Measurements from ENCODE around the gene IGF2BP3. TPM values are rescaled to one million over a fixed set of nuclear protein-coding genes. Genes with fewer than 3 reads are reported as not detected.
"Not testable (repeated sequence)": the region's sequence is repeated elsewhere in the genome, so short reads cannot be mapped to it uniquely, and the experiment has no call there.

The IGF2BP3 gene
- 0.66 TPM for total RNA-seq

DNA sequence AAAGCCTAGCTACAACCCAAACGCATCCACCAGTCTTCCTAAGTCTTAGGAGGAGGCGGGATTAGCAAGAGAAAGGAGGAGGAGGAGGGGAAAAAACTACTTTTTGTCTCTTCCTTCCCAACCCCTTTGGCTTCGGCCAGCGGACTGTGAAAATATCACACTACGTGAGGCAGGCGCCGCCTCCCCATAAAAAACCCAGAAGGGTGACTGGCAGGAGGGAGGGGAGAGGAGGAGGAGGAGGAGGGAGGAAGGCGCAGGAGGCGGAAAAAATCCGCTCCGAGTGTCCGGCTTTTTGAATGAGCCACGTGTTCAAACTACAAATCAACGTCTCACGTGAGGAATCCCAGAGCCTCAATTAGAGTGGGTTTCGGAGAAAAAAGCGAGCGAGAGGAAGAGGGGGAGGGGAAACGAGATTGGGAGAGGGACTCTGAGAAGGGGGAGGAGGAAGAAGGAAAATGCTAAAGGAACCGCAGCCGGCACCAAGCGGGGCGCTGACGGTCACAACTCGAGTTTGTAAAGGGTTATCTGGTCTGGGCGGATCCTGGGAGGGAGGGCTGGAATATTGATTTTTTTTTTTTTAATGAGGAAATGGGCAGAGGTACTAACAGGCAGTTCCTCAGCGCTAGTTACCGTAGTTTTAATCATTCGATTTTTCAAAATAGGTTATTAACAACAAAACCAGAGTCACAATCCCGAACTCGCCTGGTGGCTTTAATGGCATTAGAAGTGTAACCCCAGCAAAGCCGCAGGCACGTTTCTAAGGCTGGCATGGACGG lies at the start of gene IGF2BP3:
TSS of gene IGF2BP3 (minus strand) at position 162 of the 776 bp plus-strand sequence. CDS start 381 bp downstream, outside the sequence.
- DNase-seq (ENCODE audit: low spot score): no peak

DNA sequence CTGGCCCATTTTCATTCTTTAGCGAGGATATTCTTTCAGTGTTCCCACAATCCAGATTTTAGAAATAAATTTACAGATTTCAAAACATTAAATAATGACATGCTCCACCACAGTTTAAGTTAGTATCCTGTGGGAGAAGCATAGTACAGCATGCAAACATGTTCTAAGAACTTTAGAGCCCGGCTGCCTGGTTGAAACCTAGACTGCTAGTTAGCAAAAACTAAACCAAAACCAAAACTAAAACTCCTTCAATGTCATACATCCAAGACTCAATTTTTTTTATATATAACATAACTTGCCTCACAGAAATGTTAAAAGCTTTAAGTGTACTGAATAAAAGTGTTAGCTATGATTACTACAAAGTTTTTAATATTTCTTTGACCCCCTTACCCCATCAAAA lies 44.5 kb upstream of the IGF2BP3 start:
- no peak for DNase-seq (ENCODE audit: low spot score)

DNA sequence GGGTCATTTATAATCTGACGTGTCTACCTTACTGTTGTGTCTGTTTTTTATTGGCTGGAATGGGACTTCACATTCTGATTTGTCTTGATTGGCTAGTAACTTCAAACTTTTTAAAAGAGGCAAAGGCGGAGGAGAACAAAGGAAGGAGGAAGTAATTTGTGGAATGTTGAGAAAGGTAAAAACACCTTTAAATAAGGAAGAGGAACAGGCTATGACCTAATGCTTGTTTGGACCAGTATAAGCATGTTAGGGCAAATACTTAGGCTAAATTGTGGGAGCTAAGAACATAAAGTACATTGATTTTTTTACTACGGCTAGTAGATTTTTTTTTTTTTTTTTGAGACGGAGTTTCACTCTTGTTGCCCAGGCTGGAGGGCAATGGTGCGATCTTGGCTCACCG lies 43.5 kb upstream of the IGF2BP3 start:
- DNase-seq (ENCODE audit: low spot score): not testable (repeated sequence)

DNA sequence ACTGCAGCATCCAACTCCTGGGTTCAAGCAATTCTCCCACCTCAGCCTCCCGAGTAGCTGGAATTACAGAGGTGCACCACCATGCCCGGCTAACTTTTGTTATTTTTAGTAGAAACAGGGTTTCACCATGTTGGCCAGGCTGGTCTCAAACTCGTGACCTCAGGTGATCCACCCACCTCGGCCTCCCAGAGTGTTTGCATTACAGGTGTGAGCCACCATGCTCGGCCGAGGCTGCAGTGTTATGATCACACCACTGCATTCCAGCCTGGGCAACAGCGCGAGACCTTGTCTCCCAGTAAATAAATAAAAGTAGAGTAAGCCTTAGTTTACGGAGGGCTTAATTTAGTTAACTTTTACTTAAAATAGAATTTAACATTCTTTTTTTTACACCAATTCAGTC lies 23.7 kb upstream of the IGF2BP3 start:
- DNase-seq (ENCODE audit: low spot score): no peak

DNA sequence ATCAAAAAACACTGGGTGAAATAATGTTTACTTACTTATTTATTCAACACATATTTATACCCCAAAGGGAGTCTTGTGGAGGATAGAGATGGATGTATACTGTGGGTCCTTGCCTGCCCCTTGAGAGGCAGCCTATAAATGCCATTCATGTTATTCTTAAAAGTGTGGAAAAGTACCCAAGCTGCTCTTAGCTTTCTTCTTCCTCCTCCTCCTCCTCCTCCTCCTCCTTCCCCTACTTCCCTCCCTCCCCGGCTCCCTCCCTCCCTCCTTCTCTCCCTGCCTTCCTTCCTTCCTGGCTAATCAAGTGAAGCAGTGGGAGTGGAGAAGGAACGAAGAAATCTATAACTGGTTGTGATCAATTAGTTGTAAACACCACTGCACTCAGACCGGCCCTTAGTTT lies 21.2 kb upstream of the IGF2BP3 start:
- DNase-seq (ENCODE audit: low spot score): no peak

DNA sequence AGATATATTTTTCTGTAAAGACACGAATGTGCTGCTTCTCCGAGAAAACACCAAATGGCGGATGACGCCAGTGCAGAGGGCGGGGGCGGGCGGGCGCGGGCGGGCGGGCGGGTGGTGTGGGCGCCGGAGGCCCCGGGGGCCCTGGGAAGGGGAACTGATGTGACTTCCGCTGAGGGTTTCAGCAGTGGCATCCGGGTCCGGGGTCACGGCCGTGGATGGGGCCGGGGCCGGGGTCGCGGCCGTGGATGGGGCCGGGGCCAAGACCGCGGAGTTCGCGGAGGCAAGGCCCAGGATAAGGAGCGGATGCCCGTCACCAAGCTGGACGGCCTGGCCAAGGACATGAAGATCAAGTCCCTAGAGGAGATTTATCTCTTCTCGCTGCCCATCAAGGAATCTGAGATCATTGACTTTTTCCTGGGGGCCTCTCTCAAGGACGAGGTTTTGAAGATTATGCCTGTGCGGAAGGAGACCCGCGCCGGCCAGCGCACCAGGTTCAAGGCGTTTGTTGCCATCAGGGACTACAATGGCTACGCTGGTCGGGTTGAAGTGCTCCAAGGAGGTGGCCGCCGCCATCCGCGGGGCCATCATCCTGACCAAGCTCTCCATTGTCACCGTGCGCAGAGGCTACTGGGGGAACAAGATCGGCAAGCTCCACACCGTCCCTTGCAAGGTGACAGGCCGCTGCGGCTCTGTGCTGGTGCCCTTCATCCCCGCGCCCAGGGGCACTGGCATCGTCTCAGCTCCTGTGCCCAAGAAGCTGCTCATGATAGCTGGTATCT lies 20.3 kb upstream of the IGF2BP3 start:
- no peak for DNase-seq (ENCODE audit: low spot score)

DNA sequence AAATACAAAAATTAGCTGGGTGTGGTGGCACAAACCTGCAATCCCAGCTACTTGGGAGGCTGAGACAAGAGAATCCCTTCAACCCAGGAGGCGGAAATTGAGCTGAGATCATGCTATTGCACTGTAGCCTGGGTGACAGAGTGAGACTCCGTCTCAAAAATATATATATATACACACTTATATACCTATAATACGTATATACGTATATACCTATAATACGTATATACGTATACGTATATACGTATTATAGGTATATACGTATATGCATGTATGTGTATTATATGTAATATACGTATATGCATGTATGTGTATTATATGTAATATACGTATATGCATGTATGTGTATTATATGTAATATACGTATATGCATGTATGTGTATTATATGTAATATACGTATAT lies 18.4 kb upstream of the IGF2BP3 start:
- DNase-seq (ENCODE audit: low spot score): not testable (repeated sequence)

DNA sequence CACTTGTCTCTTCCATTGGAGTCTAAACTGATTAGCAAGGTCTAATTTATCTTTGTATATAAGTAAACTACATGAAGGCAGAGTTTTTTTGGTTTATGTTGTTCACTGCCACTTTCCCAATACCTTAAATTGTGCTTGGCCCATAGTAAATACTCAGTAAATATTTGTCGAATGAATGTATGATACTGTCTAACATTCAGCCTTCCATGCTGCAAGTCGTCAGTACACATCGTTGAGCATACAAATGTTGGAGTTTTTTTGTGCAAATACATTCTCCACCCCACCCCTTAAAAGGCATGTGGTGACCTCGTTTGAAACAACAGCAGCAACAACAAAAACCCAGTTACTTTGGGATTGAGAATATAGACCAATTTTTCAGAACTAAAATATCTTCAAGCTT lies 17.4 kb upstream of the IGF2BP3 start:
- DNase-seq (ENCODE audit: low spot score): no peak

DNA sequence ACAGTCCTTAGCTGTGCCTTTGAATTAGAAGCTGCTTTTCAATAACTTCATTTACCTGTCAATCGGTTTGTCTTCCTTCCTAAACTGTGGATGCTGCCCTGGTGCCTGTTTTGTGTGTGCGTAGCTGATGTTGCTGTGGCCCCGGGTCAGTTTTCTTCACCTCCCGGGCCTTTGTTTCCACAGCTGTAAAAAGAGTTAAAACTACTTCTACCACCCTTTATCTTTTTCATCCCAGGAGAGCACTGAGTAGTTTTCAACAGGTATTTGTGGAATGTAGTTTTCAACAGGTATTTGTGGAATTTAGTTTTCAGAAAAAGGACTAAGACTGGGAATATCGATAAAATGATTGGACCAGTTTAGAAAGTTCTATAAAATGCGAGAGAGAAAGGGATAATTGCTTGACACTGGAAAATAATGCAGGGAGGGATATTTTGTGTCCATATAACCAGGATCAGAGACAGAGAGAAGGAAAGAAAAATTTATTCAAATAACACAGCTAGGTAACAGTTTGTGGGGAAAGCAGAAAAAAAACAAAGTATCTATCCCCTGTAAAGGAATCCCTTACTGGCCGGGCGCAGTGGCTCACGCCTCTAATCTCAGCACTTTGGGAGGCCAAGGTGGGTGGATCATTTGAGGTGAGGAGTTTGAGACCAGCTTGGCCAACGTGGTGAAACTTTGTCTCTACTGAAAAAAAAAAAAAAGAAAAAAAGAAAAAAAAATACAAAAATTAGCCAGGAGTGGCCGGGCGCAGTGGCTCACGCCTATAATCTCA lies 15.9 kb upstream of the IGF2BP3 start:
- no peak for DNase-seq (ENCODE audit: low spot score)

DNA sequence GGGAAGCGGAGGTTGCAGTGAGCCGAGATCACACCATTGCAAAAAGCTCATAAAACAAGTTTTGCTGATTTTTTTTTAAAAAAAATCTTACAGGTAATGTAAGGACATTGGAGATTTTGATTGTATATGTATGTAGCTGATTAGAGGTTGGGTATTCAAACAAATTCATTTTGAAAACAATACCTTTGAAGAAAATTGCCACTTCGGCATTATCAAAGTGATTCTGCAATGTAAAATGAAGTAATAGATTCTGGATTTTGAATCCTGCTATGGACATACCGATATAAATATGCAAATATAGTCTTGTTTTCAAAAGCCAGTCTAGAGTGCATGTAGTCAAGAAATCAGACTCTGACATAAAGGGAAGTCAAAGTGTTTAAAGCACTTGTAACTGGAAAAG lies 12.4 kb upstream of the IGF2BP3 start:
- no peak for DNase-seq (ENCODE audit: low spot score)

DNA sequence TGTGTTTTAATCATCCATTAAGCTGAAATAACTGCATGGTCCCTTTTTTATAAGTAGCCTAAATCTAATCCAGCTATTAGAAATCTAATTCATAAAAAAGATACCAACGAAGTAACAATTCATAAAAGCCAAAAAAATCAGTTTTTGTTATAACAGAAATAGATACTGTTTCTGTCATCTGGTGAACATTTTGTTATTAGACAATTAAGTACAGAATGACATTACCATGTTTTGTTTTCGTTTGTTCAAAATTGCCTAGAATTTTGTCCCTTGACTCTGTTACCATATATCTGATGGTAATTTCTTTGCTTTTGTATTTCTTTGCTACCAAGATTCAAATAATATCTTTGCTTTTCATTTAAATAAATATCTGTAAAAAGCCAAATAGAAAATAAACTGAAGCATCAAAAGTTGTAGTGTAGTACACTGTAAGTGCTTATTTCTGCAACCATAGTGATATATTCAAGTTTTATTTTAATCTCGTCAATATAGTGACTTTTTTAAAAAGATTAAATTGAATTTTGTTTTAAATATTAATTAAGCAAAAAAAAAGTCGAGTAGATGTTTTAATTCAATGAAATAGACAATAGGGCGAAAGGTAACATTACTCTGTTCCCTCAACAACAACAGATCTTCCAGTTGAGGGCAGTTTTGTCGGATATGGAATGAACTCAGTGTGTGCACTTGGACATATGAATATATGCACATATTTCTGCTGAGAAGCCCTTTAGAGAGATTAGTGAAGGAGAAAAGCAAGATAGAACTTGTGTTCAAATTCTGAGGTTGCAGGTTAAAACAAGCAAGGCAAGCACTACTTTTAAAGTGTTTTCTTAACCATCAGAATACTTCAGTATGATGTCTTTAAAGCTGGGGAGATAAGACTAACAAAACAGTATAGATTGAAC lies 7.9 kb upstream of the IGF2BP3 start:
- DNase-seq (ENCODE audit: low spot score): no peak

DNA sequence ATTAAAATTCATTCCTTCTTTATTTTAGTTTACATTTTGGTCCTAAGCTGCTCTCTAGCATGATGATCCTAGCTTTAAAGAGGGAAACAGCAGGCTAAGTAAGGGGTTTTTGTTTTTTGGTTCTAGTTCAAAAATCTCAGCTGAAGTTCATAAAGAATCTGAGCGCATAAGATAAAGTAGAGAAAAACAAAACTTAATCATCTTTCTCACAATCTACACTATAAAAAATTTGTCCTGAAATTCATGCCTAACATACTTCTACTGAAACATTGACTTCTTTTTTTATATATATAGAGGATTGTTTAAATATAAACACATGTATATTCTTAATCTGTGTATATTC lies 6.8 kb upstream of the IGF2BP3 start:
- DNase-seq (ENCODE audit: low spot score): no peak

DNA sequence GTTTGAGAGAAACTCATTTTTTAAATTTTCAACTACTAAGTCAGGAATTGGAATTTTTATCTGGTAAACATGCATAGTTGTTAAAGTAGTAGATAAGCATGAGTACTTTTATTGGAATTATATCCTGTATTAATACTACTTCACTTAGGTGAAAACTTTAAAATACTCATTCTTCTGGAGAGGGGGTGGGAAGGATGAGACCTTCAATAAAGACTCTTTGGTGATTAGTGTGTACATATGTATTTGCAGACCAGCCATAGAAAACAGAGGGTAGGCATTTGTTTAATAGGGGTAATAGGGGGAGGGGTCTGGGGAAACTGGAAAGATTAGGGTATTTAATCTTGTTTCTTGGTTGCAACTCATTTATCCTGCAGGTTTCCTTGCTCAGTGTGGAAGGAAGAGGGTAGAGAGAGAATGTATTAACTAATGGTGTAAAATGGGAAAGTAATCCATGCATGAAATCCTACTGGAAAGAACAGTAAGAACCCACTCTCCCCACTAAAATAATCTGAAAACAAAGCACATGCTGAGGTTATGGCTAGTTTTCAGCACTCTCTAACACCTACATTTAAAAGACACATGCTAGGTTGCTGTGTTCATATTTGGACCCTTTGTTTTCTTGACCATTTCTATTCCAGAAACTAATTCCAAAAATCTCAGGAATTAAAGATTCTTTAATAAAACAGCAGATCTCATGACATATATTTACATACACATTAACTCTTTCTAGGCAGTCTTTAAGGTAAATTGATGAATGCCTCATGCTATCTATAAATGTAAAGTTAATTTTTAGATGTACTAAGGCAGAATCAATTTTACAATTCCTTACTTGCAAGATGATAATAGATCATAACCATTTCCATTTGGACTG lies 6.2 kb upstream of the IGF2BP3 start:
- DNase-seq (ENCODE audit: low spot score): no peak

DNA sequence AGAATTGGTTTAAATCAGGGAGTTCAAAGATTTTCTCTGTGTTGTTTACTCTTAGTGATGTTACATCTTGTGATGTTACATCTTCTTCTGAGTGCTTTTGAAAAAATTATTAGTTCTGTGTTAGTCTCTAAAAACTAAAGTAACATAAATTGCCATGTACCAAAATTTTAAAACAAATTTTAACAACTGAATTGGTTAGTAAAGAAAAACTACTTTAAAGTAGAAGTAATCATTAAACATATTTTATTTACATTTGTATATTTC lies 5.2 kb upstream of the IGF2BP3 start:
- no peak for DNase-seq (ENCODE audit: low spot score)

DNA sequence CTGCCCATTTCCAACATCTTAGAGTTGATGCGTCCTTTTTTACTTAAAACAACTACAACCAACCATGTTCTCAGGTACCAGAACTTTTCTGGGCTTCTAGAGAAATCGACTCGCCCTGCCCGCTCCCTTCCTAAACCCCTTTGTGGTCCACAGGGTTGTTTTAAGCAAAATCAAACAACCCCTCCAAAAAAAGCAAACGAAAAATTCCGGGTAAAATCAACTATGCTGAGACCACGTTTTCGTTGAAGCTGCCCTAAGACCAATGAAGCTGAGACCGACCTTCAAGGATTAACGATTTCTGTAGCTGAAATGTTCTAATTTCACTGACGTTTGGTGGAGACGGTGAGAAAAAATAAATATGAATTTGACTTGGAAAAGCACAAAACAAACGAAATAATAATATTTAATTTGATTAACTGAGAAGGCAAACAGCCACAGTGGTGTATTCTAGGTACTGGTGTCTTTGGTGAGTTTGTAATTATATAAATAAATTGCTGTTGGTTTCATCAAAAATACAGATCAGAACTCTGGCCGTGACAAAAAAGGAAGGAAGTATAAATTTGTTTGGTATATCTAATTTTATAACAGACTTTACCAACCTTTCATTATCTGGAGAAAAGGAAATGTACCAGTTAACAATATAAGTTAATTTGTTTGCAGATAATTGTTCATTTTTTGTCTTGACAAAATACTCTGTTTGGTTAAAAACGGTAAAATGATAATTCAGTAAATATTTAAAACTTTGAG lies 4.7 kb upstream of the IGF2BP3 start:
- no peak for DNase-seq (ENCODE audit: low spot score)

DNA sequence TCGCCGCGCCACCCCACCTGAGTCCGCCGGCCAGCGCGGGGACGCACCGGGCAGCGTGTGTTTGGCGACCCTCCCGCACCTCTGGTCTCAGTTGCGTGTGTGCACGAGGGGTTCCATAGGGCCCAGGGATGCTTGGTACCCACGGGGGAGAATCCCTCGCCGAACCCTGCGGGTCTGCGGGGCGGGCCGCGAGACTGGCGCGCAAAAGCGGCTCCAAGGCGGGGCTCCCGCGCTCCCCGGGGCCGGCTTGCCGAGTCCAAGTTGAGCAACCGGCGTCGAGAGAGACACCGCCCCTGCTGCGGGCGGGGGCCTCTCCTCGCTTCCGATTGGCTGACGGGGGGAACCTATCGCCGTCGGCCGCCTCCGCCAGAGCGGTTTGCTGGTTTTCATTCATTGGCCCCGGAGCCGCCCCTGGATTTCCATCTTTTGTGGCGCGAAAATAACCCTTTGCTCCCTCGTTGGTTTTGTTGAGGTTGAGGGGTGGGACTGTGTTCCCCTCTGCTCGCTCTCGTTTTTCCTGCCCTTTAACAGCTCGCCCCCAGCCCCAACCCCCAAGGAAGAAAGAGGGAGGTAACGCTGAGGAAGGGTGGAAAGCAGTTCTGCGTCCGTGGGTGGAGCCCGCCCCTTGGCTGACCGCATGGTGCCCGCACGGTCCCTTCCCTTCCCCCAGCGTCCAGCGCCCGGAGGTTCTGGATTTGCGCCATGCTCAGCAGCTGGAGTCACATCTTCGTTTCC lies 4.0 kb upstream of the IGF2BP3 start:
- DNase-seq (ENCODE audit: low spot score): no peak

DNA sequence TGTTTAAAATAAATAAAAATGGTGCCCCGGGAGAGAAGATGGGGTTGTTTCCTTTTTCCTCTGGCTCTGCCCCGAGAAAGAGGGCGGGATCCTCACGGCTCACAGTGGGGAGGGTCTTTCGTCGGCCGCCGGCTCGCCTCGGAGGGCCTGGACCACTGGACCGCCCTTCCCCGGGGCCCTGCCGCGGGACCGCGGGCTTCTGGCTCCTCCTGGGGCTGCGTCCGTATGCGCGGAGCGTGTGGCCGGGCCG lies 3.5 kb upstream of the IGF2BP3 start:
- DNase-seq (ENCODE audit: low spot score): no peak

DNA sequence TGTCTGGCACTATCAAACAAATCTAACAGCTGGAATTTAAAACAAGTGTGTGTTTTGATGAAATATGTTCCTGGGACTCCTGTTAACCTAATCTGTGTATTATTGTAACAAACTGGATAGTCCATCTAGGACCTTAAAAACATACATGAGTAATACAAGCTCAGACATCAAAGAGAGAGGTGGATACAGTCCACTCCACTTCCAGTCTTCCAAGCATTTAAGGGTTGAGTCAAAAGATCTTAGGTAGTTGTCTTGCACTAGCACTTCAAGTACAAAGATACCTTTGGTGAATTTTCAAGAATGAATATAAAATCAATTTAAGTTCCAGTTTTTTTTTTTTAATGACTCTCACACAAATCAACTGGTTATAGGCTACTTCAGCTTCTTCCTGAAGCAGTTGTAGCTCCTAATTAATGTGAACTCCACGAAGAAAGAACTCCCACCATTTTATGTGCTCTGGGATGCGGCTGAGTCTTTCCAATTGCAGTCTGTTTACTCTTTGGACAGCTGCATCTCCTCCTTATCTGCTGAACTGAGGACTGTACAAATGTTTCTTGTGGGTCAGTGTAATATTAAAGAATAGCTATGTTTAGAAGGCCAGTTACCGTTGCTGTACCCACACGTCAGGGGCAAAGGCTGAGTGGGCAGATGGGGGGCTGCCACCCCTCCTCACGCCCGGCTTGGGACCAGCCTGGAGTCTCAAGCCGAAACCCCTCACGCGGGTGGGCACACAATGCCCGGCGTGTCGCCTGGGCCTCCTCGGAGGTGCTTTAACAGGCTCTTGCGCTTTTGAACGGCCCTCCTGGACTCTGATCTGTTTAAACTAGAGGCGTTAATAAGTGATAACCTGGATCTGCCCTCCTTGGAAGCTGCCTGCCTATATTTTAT lies 2.9 kb upstream of the IGF2BP3 start:
- DNase-seq (ENCODE audit: low spot score): no peak

DNA sequence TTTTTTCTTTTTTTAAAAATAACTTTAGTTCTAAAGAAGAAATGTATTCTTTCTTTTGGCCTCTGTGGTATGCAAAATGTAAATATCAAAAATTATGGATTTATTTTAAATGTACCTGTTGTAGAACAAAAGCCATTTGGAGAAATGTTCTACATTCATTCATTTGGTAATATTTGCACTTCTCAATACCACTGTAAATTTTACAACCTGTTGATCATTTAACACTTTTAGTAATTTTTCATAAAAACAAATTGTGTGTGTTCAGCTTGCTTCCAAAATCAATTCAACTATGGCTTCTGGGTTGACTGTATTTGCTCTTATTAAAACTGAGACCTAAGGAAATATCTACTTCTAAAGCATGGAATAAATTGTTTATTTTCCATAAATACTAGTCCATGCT lies 2.3 kb upstream of the IGF2BP3 start:
- no peak for DNase-seq (ENCODE audit: low spot score)

All from mucosa of gallbladder (tissue), 1 donor.